Gastrocnemius medialis (tissue), 4 donors: ENCODE measurements around the gene YIF1A. TPM values are rescaled to one million over a fixed set of nuclear protein-coding genes. Genes with fewer than 3 reads are reported as not detected.
A peak's percentile ranks its signal among the peaks of the same experiment; 100 is the strongest.

Experiments
- ATAC-seq, 2 donors: fragments of 150-250 bp; one replicate each; pipeline ENCODE4 v1.9.1; 2016
- DNase-seq, 2 donors: peaks; one replicate each; pipeline ENCODE4 v3.0.0-alpha.2; 2019
- H3K27ac ChIP-seq, 4 donors: fragments of 200-600 bp; sonication (generic); 1 replicate in 1 of 4; 2 replicates in 3 of 4; pipeline ENCODE4 v1.5.1; 2016 to 2018; ENCODE audit warnings: mild to moderate bottlenecking in 2 of 4, moderate library complexity in 1 of 4
- H3K27me3 ChIP-seq, 3 donors: fragments of 200-600 bp; sonication (generic) in 2 of 3; 1 replicate in 1 of 3; 2 replicates in 2 of 3; pipeline versions ENCODE4 v1.5.1 to v1.6.0; 2016 to 2019; ENCODE audit warnings: mild to moderate bottlenecking in 1 of 3, moderate library complexity in 1 of 3
- H3K36me3 ChIP-seq, 2 donors: fragments of 200-600 bp; sonication (generic) in 1 of 2; one replicate each; pipeline ENCODE4 v1.5.1; 2017 to 2018
- H3K4me1 ChIP-seq, 2 donors: fragments of 200-600 bp; sonication (generic) in 1 of 2; one replicate each; pipeline ENCODE4 v1.5.1; 2016 to 2017; ENCODE audit warnings: mild to moderate bottlenecking in 2 of 2
- H3K4me3 ChIP-seq, 4 donors: fragments of 200-600 bp; sonication (generic) in 3 of 4; 1 replicate in 1 of 4; 2 replicates in 3 of 4; pipeline ENCODE4 v1.5.1; 2016 to 2019; ENCODE audit warnings: mild to moderate bottlenecking in 2 of 4
- H3K9me3 ChIP-seq, 3 donors: fragments of 200-600 bp; sonication (generic) in 2 of 3; 1 replicate in 1 of 3; 2 replicates in 2 of 3; pipeline ENCODE4 v1.5.1; 2016 to 2019
- CTCF ChIP-seq, 5 experiments: fragments of 450-650 bp in 3 of 5; fragments of 200-600 bp in 2 of 5; sonication (generic) in 2 of 5; IDR thresholded peaks in 4 of 5; conservative IDR thresholded peaks in 1 of 5; 1 replicate in 4 of 5; 2 replicates in 1 of 5; pipeline ENCODE4 v1.5.1; 2016 to 2019; ENCODE audit warnings: antibody characterized with exemption in 5 of 5, mild to moderate bottlenecking in 3 of 5, moderate library complexity in 3 of 5
- POLR2A ChIP-seq, 2 donors: fragments of 450-650 bp; IDR thresholded peaks; one replicate each; pipeline ENCODE4 v1.6.1; 2017; ENCODE audit warnings: antibody characterized with exemption in 2 of 2, mild to moderate bottlenecking in 2 of 2, moderate library complexity in 2 of 2
- in situ Hi-C, 4 donors: fragments of 200-750 bp; cut with MboI; loops; one replicate each; pipeline versions ENCODE4 v1.15.0 to v1.8.0; 2017; ENCODE audit warnings: low sequenced_read_pairs in 4 of 4
- intact Hi-C: fragments of 100-400 bp; cut with DNase I; formaldehyde crosslinking; loops from one replicate; pipeline ENCODE4 v1.15.1; 2023; ENCODE audit warnings: low total_unique reads
- total RNA-seq, 4 donors: library from RNA; depleted of rRNA; stranded (reverse); fragments of >200 nt; gene quantifications; one replicate each; pipeline versions ENCODE4 v1.1.0 to v1.2.3, GENCODE V29; 2016

YIF1A gene
- total RNA-seq, 4 donors from 2014 or later = 106 to 137 (median 113) TPM

DNA sequence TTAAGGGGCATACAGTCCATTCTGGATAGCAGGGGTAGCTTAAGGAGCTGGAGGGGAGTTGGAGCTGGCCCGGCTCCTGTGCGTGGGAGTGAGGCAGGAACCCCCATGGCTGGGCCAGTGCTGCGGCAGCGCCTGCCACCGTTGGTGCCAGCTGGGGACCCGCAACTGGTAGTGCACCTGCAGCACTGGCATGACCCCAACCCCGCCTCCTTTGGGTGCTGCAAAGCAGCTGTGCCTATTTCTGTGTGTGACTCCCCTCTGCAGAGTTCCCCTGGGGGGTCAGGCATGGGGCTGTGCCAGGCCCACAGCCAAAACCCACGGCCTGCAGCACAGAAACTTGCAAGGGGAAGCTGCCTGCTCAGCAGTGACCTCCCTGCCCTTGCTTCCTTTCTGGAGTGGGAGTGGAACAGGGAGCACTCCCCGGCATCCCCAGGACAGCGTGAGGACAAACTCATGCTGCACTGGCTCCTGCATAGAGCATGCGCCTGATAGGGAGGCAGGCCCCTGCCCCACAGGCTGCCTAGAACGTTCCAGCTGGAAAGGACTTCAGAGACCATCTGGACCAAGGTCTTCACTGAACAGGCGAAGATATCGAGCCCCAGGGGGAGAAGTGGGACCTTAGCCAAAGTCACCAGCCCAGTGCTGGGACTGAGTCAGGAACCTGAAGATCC is 46.7 kb downstream of the YIF1A start:
- in situ Hi-C loops = no loop called here
- no peak overlapping the region for H3K4me3 ChIP-seq
- intact Hi-C loops = no loop called here
- H3K27me3 ChIP-seq = no peaks in the 10 kb centered on the region
- DNase-seq (no peak), ATAC-seq (no peak)
- H3K36me3 ChIP-seq = peaks cover 0 to 19% of the 10 kb centered on the region in 2 donors
- no peak for TF ChIP-seq CTCF (IDR thresholded peaks at IDR 0.05 in 4 of 5, conservative IDR thresholded peaks at IDR 0.05 in 1 of 5)
- TF ChIP-seq POLR2A (IDR thresholded peaks at IDR 0.05) = no peak
- no peak overlapping the region for H3K27ac ChIP-seq
- no peaks in the 10 kb centered on the region for H3K9me3 ChIP-seq
- H3K4me1 ChIP-seq = peaks cover 10 to 16% of the 10 kb centered on the region in 2 donors

DNA sequence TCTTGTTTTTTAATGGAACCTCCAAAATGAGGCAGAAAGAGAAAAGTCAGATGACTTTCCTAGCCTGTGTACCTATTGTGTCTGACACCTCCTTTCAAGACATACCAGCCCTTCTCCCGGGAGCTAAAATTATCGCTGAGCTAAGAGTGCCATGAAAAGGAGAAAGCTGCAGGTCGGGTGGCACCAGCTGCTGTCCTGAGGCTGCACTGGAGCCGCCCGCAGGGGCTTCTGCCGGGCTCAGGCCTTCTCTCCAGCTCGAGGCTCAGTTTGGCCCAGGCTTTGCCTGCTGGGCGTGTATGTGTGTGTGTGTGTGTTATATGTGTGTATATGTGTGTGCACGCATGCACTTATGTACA is 48.2 kb downstream of the YIF1A start:
- intact Hi-C loops (no loop called here), in situ Hi-C loops (no loop called here)
- Histone ChIP-seq H3K36me3 (peaks cover 0 to 27% of the 10 kb centered on the region in 2 donors), H3K4me3 (no peak overlapping the region), H3K27me3 (no peaks in the 10 kb centered on the region), H3K4me1 (peaks cover 10 to 16% of the 10 kb centered on the region in 2 donors), H3K27ac (peak overlapping the region in 1 of 4 donors; percentile 53), H3K9me3 (no peaks in the 10 kb centered on the region)
- TF ChIP-seq POLR2A (IDR thresholded peaks at IDR 0.05) (no peak), CTCF (IDR thresholded peaks at IDR 0.05 in 4 of 5, conservative IDR thresholded peaks at IDR 0.05 in 1 of 5) (no peak)
- peak; percentile 61 to 94 for ATAC-seq
- DNase-seq = peak in 1 of 2 donors; percentile 38

DNA sequence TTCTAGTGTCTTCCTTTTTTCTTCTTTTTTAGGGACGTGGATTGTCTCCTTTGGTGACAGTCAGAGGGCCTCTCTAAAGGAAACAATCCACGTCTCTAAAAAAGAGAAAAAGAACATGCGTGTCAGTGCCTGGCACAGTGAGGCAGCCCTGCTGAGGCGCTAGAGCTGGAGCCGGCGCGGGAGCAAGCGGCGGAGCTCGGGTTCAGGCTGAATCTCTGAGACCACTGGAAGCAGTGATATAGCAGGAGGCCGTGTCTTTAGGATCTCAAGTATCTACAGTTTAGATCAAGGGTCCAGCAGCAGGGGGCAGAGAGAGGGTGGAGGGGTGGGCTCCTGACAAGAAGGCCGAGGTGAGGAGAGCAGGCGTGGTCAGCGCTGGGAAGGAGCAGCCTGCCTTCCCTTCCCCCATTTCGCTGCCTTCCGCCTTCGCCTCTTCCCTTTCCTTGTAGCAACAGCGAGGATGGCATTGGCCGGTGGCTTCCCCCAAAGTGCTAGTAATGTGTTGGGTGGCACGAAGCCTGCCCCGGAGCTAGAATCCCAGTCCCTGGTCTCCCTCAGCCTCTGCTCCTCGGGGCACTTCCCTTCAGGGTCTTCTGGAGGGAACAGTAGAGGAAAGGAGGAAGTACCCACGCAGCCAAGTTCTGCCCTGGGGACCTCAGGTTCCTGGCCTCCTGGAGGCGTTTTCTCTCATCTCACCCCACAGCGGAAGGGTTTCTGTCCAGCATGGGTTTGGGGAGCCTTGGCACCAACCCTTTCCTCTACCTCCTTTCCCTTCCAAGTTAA is 48.8 kb downstream of the YIF1A start:
- ATAC-seq (peak in 1 of 2 donors; percentile 12), DNase-seq (no peak)
- Histone ChIP-seq H3K36me3 (peaks cover 0 to 33% of the 10 kb centered on the region in 2 donors), H3K9me3 (no peaks in the 10 kb centered on the region), H3K27ac (peak overlapping the region in 1 of 4 donors; percentile 53), H3K4me3 (no peak overlapping the region), H3K27me3 (no peaks in the 10 kb centered on the region), H3K4me1 (peaks cover 10 to 16% of the 10 kb centered on the region in 2 donors)
- in situ Hi-C loops = no loop called here
- intact Hi-C loops = no loop called here
- TF ChIP-seq CTCF (IDR thresholded peaks at IDR 0.05 in 4 of 5, conservative IDR thresholded peaks at IDR 0.05 in 1 of 5) = no peak

- H3K9me3 ChIP-seq = no peaks in the 10 kb centered on the region
- DNase-seq = no peak
- peaks cover 0 to 34% of the 10 kb centered on the region in 2 donors for H3K36me3 ChIP-seq
- no peak for TF ChIP-seq POLR2A (IDR thresholded peaks at IDR 0.05)
- TF ChIP-seq CTCF (IDR thresholded peaks at IDR 0.05 in 4 of 5, conservative IDR thresholded peaks at IDR 0.05 in 1 of 5) = no peak
- no peak for ATAC-seq
- intact Hi-C loops (no loop called here), in situ Hi-C loops (no loop called here)
- H3K27me3 ChIP-seq = no peaks in the 10 kb centered on the region
- H3K27ac ChIP-seq = no peak overlapping the region
- peaks cover 10 to 16% of the 10 kb centered on the region in 2 donors for H3K4me1 ChIP-seq
- H3K4me3 ChIP-seq = no peak overlapping the region
These were observed 49.4 kb downstream of the YIF1A start for GRCh38 chr11:66239511-66239910.
